Measurements from ENCODE around the gene HBG2.
"Not testable (repeated sequence)": the region's sequence is repeated elsewhere in the genome, so short reads cannot be mapped to it uniquely, and the experiment has no call there.

The HBG2 gene

DNA sequence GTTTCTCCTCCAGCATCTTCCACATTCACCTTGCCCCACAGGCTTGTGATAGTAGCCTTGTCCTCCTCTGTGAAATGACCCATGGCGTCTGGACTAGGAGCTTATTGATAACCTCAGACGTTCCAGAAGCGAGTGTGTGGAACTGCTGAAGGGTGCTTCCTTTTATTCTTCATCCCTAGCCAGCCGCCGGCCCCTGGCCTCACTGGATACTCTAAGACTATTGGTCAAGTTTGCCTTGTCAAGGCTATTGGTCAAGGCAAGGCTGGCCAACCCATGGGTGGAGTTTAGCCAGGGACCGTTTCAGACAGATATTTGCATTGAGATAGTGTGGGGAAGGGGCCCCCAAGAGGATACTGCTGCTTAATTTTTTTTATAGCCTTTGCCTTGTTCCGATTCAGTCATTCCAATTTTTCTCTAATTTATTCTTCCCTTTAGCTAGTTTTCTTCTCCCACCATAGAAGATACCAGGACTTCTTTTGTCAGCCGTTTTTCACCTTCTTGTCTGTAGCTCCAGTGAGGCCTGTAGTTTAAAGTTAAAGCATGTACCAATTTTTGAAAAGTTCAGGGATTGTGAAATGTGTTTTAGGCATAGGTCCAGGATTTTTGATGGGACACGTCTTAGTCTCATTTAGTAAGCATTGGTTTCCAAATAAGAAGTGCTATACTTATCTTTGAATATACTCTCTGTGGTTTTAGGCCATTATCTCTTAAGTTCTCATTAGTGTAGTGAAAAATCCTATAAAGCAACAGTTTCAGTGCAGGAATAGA, at the start of gene HBG2:
Gene HBG2, minus strand, starts transcription at position 136 of the 768 bp plus-strand sequence. Its CDS starts 53 bp downstream, at position 83.
- DNase-seq: not testable (repeated sequence)

DNA sequence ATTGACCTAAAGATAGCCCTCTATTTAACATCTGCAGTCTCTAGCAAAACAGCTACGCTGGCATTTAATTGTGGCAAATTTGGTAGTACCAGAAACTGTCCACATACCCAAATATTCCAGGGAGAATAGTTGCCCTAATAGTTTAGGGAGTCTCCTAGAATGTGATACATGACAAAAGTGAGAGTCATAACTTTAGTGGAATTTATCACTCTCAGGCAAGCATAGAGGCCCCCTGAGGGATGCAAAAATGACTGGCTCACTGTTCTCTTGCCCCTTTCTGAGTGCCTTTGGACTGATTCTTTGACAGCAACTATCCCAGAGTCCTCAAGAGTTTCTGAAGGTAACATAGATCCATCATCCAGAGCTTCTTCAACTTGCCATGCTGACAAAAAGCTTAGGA, 49.5 kb upstream of the HBG2 start:
- DNase-seq: no peak

DNA sequence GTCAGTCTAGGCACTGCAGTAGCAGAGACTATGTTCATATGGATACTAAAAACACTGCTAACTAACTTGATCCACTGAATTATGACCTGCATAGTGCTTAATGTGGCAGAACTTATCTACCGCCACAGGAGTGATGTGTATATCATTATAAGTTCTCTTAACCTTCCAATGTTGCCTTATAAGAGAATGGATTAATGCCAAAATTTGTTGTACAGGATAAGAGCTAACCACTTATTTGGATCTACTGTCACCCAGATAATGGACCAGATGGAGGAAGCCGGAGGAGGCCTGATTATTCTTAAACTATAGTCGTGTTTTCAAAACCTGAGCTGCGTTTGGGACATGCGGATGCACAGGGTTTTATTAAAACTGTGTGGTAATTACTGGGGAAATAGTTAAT, 49.0 kb upstream of the HBG2 start:
- no peak for DNase-seq

DNA sequence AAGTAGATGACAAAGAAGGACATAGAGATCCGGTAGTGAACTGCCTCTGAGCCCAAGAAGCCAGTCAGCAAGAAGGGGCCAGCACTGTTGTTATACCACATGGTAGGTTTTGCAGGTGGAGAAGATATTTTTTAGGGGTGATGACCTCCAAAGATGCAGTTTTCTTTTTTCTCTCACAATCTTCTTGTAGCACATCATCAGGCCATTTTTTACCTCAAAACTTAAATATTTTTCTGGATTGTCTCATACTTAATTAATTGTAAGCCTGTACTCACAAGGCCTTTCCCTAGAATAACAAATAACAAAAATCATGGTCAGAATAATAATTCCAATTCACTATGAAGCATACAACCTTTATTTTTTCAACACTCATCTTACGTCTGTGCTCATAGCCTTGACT, 47.3 kb upstream of the HBG2 start, which contains the start of gene OR51B4:
Gene OR51B4, minus strand, starts transcription at position 101 of the 400 bp plus-strand sequence. Its CDS starts 0 bp downstream, at position 101.
- no peak for DNase-seq

DNA sequence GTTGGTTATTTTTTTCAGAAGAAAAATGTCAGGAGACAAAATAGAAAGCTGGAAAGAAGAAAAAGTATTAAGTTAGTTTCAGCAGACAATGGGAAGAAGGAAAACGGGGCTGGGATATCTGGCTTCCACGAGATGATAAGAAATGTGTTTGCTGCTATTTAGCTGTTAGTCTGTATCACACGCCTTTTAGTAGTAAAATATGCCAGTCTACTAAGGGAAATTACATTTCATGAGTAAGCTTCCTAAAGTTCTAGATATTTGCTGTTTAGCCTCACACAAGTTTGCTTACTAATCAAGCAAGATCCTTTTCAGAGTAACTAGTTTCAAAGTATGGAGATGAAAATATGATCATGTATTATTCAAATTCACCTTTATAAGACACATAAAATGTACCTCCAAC, 45.7 kb upstream of the HBG2 start:
- DNase-seq: no peak

DNA sequence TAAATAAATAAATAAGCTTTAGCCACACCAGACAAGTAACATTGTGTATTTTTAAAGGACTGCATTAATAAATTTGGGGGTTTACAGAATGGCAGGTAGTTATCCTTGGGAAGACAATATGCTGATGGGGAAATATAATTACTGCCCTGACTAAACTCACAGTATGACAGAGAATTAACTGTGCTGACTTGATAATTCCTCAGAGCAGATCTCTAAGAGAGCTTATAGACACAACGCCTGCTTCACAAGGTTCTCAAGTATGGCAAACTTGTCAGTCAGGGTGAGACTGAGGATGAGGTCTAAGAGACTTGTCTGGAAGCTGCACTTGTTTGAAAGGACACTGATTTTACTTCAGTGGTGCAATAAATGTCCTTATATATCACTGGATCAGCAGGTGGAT, 43.9 kb upstream of the HBG2 start:
- DNase-seq: no peak

DNA sequence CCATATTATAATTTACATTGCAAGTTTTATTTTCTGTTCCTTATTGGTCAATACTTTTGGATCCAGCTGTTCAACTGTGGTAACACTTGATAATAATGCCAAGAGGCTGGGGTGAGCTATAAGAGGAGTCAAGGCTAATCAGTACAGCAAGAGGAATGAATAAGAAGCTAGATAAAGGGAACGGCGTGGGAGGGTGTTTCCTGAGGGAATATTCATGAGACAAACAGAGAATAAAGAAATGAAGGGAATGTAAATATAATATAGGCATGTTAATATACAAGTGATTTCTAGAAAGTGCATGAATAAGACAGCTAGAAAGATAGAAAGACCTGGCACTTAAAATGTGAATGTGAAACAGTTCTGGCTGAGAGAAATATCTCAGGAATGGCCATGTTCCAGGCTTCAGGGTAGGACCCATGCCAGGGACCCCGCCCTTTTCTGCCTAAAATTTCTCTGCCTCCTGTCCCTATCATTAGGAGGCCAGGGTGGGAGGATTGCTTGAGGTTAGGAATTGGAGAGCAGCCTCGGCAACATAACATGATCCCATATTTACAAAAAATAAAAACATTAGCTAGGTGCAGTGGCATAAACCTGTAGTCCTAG, 43.2 kb upstream of the HBG2 start:
- DNase-seq: no peak

DNA sequence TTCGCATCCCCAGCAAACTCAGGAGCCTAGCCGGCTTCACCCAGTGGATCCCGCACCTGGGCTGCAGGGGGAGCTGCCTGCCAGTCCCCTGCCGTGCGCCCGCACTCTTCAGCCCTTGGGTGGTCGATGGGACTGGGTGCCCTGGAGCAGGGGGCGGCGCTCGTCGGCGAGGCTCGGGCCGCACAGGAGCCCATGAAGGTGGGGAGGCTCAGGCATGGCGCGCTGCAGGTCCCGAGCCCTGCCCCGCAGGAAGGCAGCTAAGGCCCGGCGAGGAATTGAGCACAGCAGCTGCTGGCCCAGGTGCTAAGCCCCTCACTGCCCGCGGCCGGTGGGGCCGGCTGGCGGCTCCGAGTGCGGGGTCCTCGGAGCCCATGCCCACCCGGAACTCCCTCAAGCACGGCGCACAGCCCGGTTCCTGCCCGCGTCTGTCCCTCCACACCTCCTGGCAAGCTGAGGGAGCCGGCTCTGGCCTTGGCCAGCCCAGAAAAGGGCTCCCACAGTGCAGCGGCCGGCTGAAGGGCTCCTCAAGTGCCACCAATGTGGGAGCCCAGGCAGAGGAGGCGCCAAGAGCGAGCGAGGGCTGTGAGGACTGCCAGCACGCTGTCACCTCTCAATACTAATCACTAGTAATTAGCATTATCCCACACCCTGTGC, 39.9 kb upstream of the HBG2 start:
- not testable (repeated sequence) for DNase-seq

DNA sequence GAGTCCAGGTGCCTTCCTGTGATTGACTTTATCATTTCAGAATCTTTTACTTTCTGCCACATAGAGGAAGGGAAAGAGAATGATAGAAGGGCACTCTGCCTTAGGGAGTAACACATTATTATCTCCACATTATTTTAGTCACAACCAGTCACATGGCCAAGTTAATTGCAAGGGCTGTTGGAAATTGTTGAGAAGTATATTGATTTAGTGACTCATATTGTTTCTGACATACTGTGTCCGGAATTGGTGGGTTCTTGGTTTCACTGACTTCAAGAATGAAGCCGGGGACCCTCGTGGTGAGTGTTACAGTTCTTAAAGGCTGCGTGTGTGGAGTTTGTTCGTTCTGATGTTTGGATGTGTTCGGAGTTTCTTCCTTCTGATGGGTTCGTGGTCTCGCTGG, 38.4 kb upstream of the HBG2 start:
- DNase-seq: no peak

DNA sequence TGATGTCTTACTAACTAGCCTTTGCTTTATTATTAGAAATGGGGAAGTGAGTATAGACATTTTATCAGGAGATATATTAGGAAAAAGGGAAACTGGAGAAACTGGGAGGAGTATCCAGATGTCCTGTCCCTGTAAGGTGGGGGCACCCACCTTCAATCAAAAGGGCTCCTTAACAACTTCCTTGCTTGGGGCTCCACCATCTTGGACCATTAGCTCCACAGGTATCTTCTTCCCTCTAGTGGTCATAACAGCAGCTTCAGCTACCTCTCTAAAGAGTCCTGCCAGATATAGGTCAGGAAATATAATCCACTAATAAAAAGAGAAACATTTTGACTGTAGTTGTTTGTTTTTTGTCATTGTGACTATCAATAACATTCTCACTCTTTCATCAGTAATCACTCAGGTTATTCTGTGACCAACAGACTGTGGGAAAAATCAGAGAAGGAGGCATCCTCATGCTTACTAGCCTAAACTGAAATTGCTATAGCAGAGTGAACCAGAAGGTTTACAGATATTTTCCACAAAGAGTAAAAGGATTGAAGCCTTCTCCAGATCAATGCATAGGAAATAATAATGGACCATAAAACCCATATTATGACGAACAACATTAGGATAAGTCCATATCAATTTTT, 36.7 kb upstream of the HBG2 start:
- DNase-seq: no peak

DNA sequence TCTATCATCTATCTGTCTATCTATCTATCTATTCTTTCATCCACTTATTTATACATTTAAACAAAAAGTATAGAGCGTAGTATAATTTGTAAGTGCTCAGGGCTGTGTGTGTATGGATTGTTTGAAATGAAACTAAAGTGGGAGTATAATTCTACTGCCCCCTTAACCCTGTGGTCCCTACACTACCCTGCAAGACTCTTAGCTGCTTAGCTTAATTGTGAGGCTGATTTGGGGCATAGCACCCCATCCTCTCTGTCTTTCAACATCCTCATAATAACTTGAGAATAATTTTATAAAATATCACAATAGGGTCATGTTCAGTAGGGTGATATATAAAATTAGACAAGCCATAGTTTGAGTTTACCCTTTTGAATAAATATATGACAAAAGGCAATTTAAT, 35.5 kb upstream of the HBG2 start:
- DNase-seq: no peak

DNA sequence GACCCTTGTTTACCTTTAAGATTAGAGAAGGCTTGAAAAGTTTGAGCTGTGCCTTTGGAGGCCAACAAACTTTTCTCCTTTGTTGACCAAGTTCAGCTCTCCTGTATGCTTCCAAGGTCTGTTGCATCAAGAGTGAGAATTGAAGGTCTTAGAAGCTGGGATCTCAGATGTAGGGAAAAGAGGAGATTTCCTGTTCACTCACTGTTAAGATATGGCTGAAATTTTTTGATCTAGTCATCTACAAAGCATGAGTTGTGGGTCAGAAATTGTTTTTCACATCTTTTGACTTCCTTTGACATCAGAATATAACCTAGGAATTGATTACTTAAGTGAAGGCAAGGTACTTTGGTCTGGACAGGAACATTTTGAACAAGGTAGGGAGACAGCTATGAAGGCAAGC, 35.1 kb upstream of the HBG2 start:
- DNase-seq: no peak

DNA sequence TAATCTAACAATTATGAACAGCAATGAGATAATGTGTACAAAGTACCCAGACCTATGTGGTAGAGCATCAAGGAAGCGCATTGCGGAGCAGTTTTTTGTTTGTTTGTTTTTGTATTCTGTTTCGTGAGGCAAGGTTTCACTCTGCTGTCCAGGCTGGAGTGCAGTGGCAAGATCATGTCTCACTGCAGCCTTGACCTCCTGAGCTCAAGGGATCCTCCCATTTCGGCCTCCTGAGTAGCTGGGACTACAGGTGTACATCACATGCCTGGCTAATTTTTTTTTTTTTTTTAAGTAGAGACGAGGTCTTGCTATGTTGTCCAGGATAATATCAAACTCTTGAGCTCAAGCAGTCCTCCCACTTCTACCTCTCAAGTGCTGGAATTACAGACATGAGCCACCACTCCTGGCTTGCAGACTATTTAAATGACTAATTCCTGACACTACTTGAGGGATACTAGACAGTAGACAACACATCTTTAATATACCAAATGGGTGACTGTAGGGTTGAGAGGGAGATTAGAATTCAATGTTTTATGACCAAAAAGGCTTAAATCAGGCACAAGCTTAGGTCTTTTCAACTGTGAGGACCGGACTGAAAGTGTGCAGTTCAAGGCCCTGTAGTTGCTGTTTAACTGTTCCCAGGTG, 34.4 kb upstream of the HBG2 start:
- no peak for DNase-seq

DNA sequence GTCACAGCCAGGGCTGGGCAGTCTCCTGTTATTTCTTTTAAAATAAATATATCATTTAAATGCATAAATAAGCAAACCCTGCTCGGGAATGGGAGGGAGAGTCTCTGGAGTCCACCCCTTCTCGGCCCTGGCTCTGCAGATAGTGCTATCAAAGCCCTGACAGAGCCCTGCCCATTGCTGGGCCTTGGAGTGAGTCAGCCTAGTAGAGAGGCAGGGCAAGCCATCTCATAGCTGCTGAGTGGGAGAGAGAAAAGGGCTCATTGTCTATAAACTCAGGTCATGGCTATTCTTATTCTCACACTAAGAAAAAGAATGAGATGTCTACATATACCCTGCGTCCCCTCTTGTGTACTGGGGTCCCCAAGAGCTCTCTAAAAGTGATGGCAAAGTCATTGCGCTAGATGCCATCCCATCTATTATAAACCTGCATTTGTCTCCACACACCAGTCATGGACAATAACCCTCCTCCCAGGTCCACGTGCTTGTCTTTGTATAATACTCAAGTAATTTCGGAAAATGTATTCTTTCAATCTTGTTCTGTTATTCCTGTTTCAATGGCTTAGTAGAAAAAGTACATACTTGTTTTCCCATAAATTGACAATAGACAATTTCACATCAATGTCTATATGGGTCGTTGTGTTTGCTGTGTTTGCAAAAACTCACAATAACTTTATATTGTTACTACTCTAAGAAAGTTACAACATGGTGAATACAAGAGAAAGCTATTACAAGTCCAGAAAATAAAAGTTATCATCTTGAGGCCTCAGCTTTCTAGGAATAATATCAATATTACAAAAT, 33.7 kb upstream of the HBG2 start:
- no peak for DNase-seq

DNA sequence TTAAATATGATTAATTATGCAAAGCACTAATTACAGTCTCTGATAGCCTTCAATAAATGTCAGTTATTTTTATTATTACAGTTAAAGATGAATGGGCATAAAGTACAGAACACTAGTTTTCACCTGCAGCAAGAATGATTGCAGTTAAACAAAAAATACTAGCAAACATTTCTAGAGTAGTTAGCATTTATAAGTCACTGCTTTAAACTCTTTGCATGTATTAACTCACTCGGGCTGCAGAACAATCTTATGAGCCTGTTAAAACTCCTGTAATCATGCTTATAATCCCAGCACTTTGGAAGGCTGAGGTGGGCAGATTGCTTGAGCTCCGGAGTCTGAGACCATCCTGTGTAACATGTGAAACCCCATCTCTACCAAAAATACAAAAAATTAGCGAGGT, 32.3 kb upstream of the HBG2 start:
- DNase-seq: no peak

DNA sequence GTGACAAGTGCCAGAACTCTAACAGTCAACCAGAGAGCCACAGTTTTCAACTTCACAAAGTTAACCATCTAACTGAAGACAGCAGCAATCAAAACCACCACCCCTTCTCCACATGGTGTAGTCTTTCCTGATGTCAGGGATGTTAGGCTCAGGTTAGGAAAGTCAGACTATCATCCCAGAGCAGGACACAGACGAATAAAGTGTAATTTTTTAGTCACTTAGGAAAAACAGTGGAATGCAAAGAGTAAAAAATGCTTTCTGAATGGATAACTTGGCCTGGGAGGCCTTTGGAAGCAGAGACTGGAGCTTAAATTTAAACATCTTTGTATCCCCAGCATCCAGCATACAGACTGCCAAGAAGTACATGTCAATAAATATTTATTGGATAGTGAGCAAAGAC, 31.8 kb upstream of the HBG2 start:
- no peak for DNase-seq

DNA sequence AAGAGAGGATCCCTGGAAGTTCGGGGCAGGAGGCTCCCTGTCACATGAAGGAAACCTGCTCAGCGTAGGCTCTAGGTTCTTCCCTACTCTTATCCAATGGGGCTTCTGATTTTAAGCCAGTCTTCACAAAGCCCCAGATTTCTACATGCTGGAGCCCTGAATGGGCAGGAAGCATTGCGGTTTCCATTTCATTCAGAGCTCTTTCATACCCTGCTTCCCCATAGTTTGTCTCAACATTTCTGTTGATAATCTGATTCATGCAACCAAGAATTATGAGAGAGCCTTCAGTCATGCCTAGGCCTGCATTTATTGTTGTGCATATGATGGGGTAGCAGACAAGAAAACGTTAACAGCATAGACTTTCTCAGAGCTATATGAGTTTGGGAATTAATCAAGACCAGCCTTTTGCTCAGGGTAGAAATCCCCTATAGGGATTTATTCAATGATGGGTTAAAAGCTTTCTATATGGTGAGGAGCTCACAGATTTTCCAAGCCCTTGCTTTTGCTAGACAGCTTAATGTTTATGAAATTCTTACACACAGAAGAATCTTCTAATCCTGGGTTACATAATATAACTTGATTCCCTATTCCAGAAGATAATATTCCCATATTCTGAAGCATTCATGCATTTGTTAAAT, 31.2 kb upstream of the HBG2 start:
- DNase-seq: no peak

DNA sequence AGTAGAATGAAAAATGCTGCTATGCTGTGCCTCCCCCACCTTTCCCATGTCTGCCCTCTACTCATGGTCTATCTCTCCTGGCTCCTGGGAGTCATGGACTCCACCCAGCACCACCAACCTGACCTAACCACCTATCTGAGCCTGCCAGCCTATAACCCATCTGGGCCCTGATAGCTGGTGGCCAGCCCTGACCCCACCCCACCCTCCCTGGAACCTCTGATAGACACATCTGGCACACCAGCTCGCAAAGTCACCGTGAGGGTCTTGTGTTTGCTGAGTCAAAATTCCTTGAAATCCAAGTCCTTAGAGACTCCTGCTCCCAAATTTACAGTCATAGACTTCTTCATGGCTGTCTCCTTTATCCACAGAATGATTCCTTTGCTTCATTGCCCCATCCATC, 30.1 kb upstream of the HBG2 start:
- DNase-seq: no peak

DNA sequence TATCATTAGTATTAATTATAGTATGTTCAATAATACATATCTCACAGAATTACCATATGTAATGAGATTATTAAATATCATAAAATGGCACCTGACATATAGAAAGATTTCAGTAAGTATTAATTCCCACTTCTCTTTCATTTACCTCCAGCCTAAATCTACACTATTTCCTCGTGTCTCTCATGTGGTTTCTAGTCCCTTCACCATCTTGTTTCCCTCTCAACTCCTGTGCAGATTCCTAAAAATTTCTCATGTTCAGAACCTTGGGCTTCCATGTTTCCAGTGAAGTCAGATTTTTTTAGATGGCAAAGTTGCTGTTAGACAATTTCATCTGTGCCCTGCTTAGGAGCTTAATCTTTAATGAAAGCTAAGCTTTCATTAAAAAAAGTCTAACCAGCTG, 29.3 kb upstream of the HBG2 start:
- DNase-seq: no peak

DNA sequence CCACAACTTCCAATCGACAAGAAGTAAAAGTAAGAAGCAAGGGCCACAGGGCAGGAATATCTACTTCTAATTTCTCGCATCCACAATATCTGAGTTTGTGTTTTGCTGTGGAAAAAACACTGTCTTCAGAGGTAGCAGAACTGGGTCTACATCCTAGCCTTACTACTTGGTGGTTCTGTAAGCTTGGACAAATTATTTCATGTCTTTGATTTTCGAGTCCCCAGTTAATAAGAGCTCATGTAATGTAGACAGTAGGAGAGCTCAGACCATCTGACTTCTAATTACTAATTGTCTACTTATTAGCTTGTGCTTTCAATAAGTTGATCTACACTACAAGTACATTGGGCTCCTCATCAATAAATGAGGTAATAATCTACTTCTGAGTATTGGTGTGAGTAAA, 28.5 kb upstream of the HBG2 start:
- DNase-seq: no peak

DNA sequence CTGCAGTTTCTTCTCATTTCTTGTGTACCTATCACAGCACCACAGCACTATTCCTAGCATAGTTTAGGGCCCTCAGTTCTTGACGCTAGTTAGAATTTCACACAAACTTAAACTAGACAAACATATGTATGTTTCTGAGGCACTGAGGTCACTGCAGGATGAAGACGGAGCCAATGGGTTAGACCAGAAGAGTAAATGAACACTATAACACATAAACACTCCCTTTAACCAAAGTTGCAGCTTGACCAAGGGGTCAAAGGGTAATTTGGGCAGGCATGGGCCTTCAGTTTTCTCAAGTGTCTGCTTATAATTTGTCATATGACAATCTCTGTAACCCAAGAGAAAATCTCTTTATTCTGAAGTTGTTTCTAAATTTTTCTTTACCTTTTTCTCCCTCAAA, 28.0 kb upstream of the HBG2 start:
- DNase-seq: no peak

DNA sequence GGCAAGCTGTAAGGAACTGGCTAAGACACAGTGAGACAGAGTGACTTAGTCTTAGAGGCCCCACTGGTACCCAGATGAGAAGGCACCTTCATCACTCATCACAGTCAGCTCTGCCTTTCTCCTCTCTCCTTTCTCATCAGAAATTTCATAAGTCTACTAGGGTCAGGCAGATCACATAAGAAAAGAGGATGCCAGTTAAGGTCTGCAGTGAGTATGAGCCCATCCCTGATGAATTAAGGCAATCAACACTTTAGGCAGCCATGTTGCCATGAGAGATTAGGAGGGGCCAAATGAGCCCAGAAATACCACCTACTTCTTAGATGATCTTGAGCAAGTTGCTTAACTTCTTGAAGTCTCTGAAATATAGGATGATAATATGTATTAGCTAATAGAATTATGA, 27.0 kb upstream of the HBG2 start:
- DNase-seq: no peak

Data from NCI-H187 (cell line).